Measurements from ENCODE around the gene MAP6. TPM values are rescaled to one million over a fixed set of nuclear protein-coding genes. Genes with fewer than 3 reads are reported as not detected.
A peak's percentile ranks its signal among the peaks of the same experiment; 100 is the strongest.

The MAP6 gene
- total and polyA plus RNA-seq, 9 of the 15 experiments (the other 6 are each of a cell fraction or from before 2014, with no cell fraction given), result not detected

DNA sequence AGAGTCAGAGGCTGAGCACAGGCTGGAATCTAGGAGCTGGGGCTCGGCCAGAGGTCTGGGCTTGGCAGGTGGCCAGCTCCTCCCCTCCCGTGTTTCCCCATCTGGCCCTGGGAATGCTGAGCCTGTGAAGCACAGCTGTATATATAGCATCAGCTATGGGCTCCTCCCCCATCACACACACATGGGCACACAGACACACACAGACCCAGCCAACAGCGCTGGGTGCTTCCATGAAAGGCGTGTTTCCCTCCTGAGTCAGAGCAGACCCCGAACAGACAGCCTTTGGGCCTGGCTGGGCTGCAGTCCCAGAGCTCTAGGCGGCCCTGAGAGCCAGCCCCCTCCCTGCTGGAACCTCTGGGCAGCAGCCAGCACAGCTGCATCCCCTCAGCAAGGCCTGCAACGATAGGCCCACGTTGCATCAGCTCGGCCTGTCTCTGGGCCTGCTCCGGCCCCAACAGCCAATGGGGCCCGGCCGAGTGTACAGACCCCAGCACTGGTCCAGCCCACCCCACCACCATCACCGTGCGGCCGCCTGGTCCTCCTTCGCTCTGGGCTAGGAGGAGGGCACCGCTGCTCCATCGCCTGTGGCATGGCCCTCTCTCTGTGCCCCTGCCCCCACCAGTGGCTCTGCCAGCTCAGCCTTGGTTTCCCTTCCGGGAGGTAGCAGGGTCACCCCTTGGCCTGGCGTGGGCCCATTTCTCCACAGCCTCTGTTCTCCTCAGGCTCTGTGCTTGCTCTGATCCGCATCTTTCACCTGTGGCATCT, 114.4 kb downstream of the MAP6 start (continued):
- TF ChIP-seq SRF (CRISPR knock-in tag; IDR thresholded peaks at IDR 0.05), result peak in 1 of 2 experiments; percentile 35; a peak in 2 of 4 replicates
- TF ChIP-seq ZNF197 (CRISPR knock-in tag; IDR thresholded peaks at IDR 0.05; ENCODE audit: low read depth), result peak; percentile 70; the same call in 1 of the 2 replicates
- no peak for TF ChIP-seq BACH1 (tag; IDR thresholded peaks at IDR 0.05)
- TF ChIP-seq, protein P1, sequence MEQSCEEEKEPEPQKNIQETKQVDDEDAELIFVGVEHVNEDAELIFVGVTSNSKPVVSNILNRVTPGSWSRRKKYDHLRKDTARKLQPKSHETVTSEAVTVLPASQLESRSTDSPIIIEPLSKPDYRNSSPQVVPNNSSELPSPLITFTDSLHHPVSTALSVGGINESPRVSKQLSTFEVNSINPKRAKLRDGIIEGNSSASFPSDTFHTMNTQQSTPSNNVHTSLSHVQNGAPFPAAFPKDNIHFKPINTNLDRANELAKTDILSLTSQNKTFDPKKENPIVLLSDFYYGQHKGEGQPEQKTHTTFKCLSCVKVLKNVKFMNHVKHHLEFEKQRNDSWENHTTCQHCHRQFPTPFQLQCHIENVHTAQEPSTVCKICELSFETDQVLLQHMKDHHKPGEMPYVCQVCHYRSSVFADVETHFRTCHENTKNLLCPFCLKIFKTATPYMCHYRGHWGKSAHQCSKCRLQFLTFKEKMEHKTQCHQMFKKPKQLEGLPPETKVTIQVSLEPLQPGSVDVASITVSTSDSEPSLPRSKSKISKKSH (CRISPR knock-in tag; IDR thresholded peaks at IDR 0.05), result no peak
- no peak for TF ChIP-seq PHB2 (IDR thresholded peaks at IDR 0.05; ENCODE audit: low read depth)
- TF ChIP-seq KLF16 (IDR thresholded peaks at IDR 0.05), result no peak
- TF ChIP-seq, protein P2, sequence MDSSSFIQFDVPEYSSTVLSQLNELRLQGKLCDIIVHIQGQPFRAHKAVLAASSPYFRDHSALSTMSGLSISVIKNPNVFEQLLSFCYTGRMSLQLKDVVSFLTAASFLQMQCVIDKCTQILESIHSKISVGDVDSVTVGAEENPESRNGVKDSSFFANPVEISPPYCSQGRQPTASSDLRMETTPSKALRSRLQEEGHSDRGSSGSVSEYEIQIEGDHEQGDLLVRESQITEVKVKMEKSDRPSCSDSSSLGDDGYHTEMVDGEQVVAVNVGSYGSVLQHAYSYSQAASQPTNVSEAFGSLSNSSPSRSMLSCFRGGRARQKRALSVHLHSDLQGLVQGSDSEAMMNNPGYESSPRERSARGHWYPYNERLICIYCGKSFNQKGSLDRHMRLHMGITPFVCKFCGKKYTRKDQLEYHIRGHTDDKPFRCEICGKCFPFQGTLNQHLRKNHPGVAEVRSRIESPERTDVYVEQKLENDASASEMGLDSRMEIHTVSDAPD (CRISPR knock-in tag; IDR thresholded peaks at IDR 0.05), result peak; percentile 37; the same call in 1 of the 2 replicates
- TF ChIP-seq MAFF (IDR thresholded peaks at IDR 0.05; ENCODE audit: low read length), result no peak
- no peak for TF ChIP-seq MCM7 (IDR thresholded peaks at IDR 0.05)
- TF ChIP-seq ZNF79 (CRISPR knock-in tag; IDR thresholded peaks at IDR 0.05; ENCODE audit: low read depth), result no peak
- TF ChIP-seq PRPF4 (IDR thresholded peaks at IDR 0.05; ENCODE audit: insufficient read depth, low read depth, low read length, poor library complexity, severe bottlenecking), result no peak
- TF ChIP-seq MAZ (CRISPR knock-in tag; conservative IDR thresholded peaks at IDR 0.05 in 1 of 2, IDR thresholded peaks at IDR 0.05 in 1 of 2), result peak in 1 of 2 experiments; percentile 89; a peak in 3 of 4 replicates

Measured in K562 (cell line).